ENCODE measurements around the gene ABCC9.

DNA sequence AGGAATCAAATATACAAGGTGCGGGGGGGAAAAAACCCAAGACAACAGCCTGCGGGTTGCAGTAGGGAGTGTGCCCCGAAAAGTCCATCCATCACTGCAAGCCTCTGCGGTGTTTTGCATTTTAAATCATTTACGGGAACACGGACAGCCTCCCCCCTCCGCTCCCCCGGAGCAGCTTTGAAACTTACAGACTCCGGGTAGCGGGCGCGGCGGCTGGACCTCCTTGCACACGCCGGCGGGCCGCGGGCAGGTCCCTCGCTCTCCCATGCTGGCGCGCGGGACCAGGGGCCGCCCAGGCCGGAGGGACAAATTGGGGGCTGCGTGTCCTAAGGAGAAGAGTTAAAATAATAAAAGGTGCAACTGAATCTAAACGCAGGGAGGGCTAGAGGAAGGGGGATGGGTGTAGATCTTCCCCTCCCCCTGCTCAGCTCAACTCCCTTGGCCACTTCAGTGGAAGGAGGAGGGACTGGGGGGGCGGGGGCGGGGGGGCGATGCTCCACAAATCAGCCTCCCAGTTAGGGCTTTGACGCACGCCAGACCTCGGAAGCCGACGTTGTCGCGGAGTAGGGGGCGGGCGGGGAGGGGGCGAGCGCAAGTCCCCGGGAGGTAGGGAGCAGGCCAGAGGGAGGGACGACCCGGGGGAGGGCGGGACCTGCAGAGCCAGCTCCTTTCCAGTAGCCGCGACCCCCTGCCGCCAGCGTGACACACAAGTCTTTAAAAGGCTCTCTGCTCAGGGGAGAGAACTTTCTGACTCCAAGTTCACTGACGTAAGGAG, 166.7 kb downstream of the ABCC9 start, which contains the start of gene KCNJ8:
- TF ChIP-seq, protein P1, sequence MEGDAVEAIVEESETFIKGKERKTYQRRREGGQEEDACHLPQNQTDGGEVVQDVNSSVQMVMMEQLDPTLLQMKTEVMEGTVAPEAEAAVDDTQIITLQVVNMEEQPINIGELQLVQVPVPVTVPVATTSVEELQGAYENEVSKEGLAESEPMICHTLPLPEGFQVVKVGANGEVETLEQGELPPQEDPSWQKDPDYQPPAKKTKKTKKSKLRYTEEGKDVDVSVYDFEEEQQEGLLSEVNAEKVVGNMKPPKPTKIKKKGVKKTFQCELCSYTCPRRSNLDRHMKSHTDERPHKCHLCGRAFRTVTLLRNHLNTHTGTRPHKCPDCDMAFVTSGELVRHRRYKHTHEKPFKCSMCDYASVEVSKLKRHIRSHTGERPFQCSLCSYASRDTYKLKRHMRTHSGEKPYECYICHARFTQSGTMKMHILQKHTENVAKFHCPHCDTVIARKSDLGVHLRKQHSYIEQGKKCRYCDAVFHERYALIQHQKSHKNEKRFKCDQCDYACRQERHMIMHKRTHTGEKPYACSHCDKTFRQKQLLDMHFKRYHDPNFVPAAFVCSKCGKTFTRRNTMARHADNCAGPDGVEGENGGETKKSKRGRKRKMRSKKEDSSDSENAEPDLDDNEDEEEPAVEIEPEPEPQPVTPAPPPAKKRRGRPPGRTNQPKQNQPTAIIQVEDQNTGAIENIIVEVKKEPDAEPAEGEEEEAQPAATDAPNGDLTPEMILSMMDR (IDR thresholded peaks at IDR 0.05; ENCODE audit: low read depth, low read length): no peak
- TF ChIP-seq POLR2A (IDR thresholded peaks at IDR 0.05; ENCODE audit: extremely low read depth, insufficient read length): no peak
- TF ChIP-seq, protein P2, sequence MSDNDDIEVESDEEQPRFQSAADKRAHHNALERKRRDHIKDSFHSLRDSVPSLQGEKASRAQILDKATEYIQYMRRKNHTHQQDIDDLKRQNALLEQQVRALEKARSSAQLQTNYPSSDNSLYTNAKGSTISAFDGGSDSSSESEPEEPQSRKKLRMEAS (IDR thresholded peaks at IDR 0.05; ENCODE audit: low read depth, low read length): no peak

All from NB4 (cell line).